Activated gamma-delta T cell treated with anti-CD3 and anti-CD28 coated beads, Interleukin-2, amount 50 U/mL, for 16 hours (primary cell): ENCODE measurements around the gene NEGR1.

ENCODE experiments used
- DNase-seq: peaks from one replicate; pipeline ENCODE4 v3.0.0-alpha.2; 2020; ENCODE audit warnings: low read depth

NEGR1 gene

DNA sequence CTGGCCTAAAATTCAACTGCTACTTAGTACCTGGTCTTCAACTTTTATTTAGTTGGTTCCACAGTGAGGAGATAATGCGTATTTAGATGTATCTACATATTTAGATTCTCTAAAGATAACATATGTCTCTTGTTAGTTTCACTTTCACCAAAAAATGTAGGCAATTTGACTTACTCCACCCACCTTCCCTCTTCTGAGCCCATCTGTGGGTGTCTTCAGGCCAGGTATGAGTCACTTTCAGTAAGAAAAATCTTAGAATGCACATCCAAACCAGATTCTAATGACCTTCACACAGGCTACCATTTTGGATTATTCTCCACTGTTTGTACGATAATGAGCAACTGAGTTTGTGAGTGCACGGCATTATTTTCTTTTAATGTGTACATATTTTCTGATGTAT, 501.7 kb downstream of the NEGR1 start:
- DNase-seq: no peak

DNA sequence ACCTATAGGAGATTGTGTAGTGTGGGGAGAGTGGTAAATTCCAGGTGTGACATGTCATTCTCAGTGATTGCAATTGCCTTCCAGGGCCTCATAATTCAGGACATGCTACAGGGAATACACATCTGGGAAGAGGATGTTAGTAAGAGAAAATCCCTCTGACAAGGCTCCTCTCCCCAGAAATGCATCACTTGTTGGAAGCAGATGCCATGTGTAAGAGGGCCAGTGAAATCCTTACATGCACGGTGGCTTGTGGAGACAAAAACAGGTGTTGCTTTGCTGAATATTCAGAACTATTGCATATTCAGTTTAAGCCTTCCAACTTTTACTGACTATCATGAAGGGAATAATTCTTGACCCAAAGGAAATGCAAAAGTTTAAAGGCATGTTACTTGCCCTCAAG, 503.4 kb downstream of the NEGR1 start:
- DNase-seq: no peak

DNA sequence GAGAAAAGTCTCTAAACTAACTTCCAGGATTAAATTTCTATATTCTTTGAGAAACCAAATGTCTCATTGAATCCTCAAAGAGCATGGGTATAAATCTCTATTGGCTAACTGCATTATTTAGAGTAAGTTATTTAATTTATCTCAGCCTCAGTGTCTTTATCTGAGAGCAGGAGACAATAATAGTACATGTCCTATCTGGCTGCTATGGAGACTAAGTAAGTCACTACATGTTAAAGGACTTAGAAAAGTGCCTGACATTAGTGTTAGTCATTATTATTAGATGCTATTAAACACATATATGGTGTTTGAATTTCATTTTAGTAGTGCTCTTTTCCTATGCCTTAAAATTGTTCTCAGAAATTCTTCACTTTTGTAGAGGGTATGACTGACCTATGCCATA, 505.2 kb downstream of the NEGR1 start:
- no peak for DNase-seq

DNA sequence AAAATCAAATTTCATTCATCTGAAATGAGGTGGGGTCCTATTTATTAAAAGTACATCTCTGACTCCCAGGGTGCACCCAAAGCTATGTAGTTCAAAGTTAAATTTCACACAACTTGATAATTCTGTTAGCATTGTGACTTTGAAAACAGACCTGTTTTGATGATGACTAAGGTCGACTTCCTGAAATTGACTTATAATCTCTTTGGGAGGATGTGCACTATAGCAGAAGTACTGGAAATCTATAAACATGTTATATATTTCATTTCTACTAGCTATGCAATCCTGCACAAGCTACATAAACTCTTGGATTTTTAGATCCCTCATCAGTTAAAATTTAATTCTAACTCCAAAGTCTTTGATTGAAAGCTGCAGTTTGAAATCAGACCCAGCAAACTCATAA, 507.6 kb downstream of the NEGR1 start:
- no peak for DNase-seq

DNA sequence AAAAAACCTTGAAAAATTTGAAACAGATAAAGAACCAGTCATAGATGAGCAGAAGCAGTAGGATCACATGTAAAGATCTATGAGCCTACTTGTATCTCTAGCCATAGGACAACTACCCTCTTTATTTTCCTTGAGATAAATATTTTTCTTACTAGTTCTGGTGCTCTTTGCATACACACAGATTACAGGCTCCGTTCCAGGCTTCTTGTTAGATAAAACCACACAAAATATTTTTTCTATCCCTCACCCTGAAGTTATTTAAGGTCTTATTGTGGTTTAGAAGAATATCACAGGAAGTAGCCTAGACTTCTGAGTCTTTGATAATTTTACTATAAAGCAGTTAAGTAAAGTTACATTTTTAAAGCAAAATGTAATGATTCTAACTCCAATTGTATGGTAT, 512.2 kb downstream of the NEGR1 start:
- no peak for DNase-seq

DNA sequence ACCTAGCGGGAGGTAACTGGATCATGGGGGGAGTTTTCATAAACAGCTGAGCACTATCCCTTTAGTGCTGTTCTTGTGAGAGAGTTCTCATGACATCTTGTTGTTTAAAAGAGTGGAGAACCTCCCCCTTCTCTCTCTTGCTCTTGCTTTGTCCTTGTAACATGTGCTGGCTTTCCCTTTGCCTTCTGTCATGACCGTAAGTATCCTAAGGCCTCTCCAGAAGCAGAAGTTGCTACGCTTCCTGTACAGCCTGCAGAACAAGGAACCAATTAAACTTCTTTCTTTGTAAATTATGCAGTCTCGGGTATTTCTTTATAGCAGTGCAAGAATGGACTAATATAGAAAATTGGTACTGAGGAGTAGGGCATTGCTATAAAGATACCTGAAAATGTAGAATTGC, 515.6 kb downstream of the NEGR1 start:
- DNase-seq: no peak

DNA sequence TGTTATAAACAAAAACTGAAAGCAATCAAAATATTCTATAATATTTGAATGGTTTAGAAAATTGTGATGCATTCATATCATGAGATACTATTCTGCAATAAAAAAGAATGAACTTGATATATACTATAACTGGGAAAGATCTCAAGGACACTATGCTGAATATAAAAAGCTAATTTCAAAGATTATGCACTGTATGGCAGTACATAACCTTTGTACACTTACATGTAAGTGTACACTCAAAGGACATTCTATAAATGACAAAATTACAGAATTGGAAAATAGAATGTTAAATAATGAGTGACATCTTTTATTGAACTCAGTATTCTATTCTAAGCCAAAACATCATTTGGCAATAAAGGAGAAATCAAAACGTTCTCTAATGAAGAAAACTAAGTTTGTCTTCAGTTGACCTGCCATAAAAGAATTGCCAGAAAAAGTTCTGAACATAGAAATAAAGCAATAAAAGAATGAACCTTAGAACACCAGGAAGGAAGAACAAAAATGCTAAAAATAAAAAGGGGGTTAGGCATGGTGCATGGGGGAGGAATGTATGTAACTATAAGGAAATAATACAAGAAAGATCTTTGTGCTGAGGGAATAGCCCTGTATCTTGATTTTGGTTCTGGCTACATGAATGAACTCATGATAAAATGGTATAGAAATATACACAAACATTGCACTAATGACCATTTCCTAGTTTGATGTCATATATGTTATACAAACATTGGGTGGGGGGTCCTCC, 519.7 kb downstream of the NEGR1 start:
- DNase-seq: no peak

DNA sequence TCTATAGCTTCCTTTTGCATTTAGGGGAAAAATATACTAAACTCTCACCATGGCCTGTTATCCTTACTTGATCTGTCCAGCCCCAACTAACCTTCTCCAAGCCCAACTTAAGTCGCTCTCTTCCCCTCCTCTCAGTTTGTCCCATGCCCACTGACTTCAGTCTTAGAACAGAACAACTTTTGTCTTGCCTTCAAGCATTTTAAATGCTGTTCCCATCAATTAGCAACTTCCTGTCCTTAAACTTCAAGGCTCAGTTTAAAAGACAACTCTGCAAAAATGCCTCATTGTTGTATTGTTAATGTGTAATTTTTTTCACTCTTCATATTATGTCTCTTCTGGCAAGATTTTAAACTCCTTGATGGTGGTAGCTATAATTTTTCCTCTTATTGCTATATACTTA, 526.9 kb downstream of the NEGR1 start:
- DNase-seq: no peak

DNA sequence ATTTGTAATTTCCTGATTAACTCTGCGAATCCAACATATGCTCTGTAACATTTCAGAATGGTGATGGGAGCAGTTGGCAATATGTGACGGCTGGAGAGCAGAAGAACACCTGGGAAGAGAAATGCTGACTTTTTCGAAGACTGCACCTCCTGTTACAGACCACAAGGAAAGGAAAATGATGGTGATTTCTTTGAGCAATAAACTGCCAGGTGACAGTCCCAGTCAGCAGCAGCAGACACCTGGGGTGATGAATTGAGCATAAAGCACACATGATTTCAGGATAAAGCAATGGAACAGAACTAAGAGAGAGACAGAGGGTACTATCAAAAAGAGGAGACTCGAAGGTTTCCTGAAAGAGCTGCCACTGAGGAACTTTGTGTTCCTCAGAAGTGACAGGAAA, 528.6 kb downstream of the NEGR1 start:
- DNase-seq: no peak

DNA sequence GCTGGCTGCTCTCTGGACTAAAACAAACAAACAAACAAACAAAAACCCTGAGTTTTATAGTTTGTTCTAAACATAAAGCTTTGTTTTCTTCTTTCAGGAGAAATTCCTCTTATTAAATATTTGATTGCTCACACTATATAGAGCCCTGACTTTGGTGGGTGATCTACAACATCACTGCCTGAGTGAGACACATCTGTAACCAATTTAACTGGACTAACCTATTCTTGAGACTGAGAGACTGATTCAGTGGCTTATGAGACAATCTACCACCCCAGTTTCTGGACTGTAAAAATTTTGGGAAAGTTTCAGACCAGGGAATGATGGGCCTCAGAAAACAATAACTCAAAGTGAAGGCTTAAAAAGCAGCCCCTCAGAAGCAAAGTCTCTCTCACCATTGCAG, 537.0 kb downstream of the NEGR1 start:
- no peak for DNase-seq

DNA sequence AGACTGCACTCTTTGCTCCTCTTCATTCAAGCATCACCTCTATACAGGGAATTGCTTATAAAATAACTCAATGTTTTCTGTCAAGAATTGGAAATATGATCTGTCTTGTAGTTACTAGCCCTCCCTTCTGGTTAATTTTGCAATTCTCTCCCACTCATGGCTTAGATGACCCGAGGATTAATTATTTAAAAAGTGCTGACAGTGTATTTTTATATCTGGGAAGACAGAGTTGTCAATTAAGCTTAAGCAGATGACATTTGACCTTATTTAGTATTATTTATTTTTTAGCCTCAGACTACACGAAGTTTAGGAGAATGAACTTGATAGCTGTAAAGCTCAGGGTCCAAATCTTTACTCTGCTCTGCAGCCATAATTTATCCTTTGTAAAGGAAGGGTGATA, 538.5 kb downstream of the NEGR1 start:
- no peak for DNase-seq

DNA sequence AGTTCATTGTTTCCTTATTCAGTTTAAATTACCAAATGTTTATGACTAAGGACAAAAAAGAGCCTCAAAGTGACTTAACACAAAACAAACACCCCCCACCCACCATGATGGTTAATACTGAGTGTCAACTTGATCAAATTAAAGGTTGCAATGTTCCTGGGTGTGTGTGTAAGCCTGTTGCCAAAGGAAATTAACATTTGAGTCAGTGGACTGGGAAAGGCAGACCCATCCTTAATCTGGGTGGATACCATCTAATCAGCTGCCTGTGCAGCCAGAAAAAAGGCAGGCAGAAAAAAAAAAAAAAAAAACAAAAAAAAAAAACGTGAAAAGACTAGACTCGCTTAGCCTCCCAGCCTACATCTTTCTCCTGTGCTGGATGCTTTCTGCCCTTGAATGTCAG, 543.4 kb downstream of the NEGR1 start:
- no peak for DNase-seq

DNA sequence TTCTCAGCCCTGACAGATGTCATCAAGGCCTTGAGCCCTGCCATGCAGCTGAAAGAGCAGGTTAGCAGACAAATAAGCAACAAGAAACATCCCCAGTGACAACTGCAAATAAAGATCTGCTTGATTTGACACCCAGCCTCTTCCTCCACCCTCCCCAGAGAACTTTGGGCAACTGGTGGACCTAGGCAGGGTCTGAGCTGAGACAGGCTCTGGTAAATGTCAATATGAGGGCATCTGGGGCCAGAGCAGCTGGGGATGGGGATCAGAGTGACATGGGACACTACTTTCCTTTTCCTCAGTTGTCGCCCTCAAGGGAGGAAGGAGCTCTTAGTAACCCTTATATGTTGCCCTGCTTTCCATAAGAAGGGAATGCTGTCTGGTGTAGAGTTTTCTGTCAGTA, 544.1 kb downstream of the NEGR1 start:
- no peak for DNase-seq

DNA sequence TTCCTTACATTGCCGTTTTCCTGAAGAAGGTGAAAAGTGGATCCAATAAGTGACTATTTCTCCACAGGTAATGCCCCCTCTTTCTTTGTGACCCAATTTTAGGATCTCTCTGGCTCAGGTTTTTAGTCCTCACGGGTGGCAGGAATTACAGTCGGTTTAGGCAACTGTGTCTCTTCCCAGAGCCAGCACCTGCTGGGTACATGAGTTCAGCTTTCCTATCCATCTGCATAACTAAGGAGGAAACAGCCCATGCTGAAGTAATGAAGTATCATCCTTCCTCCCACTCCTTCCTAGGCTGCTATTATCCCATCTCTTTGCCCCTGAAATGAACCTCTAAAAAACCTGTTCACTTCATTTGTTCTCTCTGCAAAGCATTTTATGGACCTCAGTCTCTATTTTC, 544.6 kb downstream of the NEGR1 start:
- no peak for DNase-seq

DNA sequence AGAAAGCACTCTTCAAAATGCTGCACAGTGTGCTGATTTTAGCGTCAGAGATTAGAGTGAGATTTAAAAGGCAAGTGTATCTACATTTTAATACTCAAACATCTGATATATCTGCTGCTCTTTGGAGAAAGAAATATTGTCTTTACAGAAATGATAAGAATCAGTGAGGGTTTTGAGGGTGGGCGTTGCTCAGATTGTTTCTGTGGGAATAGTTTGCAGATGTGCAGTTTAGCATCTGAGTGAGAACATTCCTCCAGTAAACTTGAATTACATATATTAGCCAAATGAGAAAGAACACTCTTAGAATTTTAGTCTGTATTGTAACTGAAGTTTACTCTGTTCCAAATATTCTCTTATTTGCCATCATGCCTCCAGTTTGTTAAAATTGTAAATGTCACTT, 549.2 kb downstream of the NEGR1 start:
- DNase-seq: no peak

DNA sequence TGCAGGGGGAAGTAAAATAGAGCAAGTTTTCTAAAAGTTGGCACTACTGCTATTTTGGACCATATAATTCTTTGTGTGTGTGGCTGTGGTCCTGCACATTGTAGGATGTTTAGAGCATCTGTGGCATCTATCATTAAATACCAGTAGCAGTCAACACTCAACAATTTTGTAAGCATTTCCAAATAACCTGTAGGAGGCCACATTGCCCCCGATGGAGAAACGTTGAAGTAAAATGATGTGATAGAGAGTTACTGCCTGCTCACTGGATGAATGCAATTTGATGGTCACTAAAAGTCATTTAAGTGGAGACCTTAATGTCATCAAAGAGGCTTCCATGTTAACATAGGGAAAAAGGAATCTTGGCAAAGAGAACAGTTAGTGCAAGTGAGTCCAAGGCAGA, 560.8 kb downstream of the NEGR1 start:
- DNase-seq: no peak

DNA sequence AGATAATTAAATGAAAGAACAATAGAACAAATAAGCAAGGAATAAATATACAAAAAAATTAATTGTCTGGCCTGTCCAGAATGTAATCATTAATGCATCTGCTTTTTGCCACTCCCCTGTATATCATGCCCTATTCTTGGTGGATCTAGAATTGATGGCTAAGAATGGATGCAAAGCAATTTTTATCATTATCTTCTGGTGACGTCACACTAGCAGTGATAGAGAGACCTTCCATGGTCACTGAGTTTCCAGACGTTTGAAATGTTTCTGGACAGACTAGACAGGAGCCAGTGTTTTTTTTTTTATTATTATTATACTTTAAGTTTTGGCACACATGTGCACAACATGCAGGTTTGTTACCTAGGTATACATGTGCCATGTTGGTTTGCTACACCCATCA, 563.0 kb downstream of the NEGR1 start:
- DNase-seq: no peak

DNA sequence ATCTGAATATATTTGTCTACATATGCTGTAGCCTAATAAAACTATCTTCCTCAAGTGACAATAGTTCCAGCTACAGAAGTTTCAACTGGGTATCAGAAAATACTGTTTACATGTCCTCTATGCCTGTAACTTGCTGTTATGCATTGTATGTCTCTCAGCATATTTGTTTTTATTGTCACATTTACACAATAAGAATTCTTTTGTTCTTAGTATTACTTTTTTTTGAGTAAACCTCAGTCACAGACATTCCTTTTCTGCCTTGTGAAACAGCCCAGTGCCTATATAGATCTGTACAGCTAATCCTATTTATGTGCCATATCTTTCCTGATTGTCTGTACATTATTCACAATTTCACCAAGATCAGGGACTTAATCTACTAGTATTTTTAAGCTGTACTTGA, 565.2 kb downstream of the NEGR1 start:
- DNase-seq: no peak

DNA sequence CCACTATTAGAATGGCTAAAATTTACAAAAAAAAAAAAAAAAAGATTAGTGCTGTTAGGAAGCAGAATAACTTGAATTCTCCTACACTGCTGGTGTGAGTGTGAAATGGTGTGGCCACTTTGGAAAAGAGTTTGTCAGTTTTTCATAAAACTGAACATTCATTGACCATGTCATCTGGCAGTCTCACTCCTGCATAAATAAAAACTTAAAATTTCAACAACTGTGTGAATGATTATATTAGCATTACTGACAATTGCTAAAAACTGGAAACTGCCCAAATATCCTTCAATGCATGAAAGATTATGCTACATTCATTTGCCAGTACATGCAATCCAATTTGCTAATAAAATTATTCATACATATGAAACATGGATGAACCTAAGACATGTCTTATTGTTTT, 570.9 kb downstream of the NEGR1 start:
- DNase-seq: no peak

DNA sequence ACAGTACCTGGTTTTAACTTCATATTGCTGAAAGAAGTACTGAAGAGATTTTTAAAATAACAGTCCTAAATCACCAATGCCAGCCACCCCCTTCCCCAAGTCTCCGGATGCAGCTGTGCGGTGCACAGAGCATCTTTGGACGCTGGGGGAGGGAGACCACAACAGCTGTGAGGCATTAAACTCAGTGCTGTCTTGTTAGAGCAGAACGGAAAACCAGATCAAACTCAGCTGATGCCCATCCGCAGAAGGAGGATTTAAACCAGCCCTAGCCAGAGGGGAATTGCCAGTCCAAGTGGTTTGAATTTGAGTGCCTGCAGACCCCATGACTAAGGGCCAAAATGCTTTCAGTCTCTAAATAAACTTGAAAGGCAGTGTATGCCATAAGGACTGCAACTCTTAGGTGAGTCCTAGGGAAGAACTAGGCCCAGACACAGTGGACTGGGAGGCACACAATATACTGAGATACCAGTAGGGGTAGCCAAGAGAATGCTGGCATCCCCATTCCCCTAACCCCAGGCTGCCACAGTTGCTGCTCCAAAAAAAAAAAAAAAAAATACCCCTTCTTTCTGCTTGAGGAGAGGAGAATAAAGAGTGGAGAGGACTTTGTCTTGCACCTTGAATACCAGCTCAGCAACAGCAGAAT, 576.2 kb downstream of the NEGR1 start:
- no peak for DNase-seq

DNA sequence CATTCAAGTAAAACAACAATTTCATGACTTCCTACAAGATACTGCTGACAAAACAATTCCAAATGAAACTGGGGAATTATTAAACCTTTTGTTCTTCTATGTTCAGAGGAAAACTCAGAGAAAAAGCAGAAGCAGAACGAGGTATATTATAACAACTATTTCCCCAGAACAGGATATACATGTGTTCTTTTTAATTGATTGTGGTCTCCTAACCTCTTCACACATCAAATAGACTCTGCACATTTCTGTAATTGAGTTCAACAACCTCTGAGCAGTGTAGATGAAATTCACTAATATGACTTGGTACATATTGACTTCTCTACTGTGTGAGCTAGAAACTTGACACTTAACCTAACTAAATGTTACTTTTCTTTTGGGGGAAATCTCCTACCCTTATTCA, 584.2 kb downstream of the NEGR1 start:
- no peak for DNase-seq

DNA sequence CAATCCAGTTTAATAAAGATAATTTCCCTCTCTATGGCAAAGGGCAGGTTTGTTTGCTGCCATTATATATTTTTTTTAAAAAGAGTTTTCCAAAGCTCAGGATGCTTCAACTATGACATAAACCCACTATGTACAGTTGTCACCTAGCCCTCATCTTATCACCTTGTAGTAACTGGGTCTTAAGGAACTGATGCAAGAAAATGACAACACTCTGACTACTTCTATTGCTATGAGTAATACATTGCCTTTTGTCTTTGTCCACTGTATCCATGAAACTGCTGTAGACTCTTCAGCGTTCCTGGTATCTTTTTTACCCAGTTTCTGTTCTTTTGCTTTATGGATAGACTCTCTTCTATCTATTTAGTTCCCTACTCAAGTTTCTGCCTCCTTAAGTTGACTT, 586.5 kb downstream of the NEGR1 start:
- DNase-seq: no peak

DNA sequence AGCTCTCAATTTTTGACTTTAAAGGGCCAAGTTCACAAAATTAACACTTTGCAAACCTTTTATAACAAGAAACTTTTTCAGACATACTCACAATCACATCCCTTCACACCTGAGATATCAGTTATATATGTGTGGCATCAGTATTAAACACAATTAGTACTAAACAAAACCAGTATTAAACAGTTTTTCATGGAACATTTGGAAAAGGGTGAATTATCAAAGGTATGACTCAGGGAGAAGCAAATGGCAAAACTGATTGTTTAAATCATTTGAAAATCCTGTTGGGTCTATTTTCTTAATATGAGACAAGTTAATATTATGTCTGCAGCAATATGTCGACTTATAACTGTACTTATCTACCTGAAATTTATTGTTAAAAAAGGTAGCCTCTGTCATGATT, 587.3 kb downstream of the NEGR1 start:
- DNase-seq: no peak

DNA sequence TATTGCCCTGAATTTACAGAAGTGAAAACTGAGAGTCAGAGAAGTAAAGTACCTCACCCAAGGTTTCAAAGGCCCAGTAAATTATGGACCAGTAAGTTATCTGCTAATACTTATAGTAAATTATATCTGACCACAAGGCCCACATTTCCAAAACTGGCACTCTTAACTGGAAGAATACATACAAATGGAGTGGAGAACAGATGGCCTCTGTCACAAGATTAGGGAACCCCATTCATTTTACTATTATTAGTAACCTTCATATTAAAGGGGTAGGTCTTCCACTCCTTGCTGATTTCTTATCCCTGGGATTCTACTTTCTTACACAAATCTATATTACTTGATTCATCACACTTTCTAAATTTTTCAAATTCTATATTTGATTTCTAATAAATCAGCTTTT, 588.8 kb downstream of the NEGR1 start:
- DNase-seq: no peak
